ENCODE data around the gene IKZF2. TPM values are rescaled to one million over a fixed set of nuclear protein-coding genes. Genes with fewer than 3 reads are reported as not detected.

Gene IKZF2
- total RNA-seq (ENCODE audit: low replicate concordance) = 11.3 and 13.6 TPM in 2 replicates

GRCh38 chr2:213151437-213152064, at the start of gene IKZF2:
TSS of gene IKZF2 (minus strand) at chr2:213151612. CDS start at chr2:213148629, 2,983 bp downstream.
- DNase-seq (ENCODE audit: low read depth) = peak; percentile 89
- peak within 1 kb of the TSS; percentile 82 for H3K4me3 ChIP-seq (ENCODE audit: low read depth, low read length)
- no peak for TF ChIP-seq CTCF (IDR thresholded peaks at IDR 0.05; ENCODE audit: insufficient read depth, low read length)

DNA sequence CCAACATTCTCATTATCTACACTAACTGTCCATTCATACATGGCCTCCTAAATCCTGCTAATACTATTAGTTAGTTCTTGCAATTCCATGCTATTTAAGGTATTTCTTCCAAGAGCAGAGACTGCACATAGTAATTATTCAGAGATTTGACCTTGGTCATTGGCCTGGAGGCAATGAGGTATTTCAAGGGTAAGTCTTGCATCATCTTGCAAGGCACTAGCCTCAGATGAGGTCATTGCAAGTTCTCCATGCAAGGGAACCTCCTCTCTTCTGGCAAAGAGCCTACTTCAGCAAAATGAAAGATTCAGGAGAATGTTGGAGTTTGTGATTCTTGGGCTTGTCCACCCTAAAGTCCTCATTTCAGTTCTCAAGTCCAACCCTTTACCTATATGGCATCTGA, 48.5 kb upstream of the IKZF2 start:
- no peak overlapping the region for H3K4me3 ChIP-seq (ENCODE audit: low read depth, low read length)
- no peak for TF ChIP-seq CTCF (IDR thresholded peaks at IDR 0.05; ENCODE audit: insufficient read depth, low read length)
- DNase-seq (ENCODE audit: low read depth) = peak; percentile 54

DNA sequence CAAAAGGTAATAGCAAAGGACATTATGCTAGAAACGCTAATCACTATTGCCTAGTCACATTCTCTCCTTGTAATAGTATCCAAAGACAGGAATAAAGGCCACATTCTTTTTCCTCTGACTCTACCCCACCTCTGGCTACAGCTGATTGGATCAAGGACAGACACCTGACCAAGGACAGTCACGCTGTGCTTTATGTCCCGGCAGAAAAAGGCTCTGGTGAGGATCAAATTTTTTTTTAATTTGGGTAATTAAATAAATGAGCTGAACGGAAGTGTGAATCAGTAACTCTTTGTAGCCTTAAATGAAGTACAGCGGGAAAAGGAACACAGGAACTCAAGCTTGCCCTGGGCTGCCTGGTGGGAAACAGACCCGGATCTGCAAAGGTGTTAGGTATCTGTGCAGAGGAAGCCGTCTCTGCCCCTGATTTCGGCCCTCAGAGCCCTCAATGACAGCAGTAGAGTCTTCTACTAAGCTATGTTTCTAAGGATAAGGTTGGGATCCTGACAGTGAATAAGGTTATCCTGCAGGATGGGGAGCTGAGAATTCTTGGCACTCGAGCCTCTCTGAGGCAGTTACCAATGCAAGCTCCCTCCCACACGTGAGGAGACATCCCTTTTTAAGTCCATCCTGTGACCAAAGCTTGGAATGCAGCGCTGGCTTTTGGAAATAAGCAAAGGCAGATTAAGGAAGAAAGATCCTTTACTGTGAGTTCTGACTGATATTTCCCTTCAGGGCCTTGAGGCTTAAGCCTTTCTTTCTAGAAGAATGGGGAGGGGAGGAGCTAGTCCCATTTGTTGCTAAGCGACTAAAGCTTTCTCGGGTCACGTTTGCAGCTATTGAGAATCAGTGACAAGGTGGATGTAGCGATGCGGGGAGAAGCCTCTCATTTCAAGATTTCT, 37.8 kb upstream of the IKZF2 start:
- TF ChIP-seq CTCF (IDR thresholded peaks at IDR 0.05; ENCODE audit: insufficient read depth, low read length) = no peak

DNA sequence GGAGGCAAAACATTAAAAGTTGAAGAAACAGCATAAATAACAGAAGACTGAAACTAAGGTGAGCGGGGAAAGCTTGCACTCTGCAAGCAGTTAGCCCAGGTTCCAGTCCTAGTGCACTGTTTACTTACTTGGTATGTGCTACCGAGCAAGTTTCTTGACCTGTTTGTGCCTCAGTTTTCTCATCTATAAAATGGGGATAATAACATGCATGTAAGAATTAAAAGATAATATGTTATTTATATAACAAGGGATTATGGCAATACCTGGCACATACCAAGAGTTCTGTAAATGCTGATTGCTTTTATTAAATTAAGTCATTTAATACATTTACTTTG, 37.1 kb upstream of the IKZF2 start:
- H3K4me3 ChIP-seq (ENCODE audit: low read depth, low read length) = no peak overlapping the region
- TF ChIP-seq CTCF (IDR thresholded peaks at IDR 0.05; ENCODE audit: insufficient read depth, low read length) = no peak

More for the DNA sequence above, 37.8 kb upstream of the IKZF2 start:
- peak; percentile 32 for DNase-seq (ENCODE audit: low read depth)
- no peak overlapping the region for H3K4me3 ChIP-seq (ENCODE audit: low read depth, low read length)

DNA sequence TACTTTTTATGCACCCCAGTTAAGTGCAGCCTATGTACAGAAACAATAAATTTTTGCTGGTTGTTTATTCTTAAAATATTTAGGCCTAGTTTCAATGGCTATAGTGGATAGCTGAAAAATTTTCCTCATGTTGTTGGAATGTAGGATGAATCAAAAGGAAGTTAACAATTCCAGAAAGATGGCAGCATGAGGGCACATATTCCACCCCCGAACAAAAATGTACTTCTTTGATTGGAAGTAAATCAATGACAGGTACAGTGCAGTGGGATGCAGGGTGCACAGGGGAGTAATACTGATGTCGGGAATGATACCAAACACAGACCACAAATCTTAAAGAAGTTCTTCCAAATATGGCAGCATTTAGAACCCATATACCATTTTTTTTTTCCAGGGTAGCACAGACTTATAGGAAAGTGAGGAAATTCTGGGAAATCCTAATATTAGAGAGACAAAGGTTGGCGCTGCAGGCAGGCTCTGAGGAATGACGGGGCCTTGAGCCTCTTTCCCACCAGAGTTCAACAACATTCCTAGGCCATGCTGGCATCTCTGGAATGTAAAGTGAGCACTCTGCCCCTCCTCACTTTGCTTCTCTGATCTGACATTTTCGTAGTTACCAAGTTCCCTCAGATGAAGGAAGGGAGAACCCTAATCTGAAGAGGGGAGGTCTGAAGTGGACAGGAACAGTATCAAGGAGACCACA, 36.6 kb upstream of the IKZF2 start:
- TF ChIP-seq CTCF (IDR thresholded peaks at IDR 0.05; ENCODE audit: insufficient read depth, low read length) = no peak
- DNase-seq (ENCODE audit: low read depth) = peak; percentile 50
- no peak overlapping the region for H3K4me3 ChIP-seq (ENCODE audit: low read depth, low read length)

More for the DNA sequence above, 37.1 kb upstream of the IKZF2 start:
- no peak for DNase-seq (ENCODE audit: low read depth)

GRCh38 chr2:213187386-213187785, 36.0 kb upstream of the IKZF2 start:
- DNase-seq (ENCODE audit: low read depth) = peak; percentile 13
- no peak for TF ChIP-seq CTCF (IDR thresholded peaks at IDR 0.05; ENCODE audit: insufficient read depth, low read length)
- H3K4me3 ChIP-seq (ENCODE audit: low read depth, low read length) = no peak overlapping the region
